Panc1 (cell line): Measurements from ENCODE around the gene ITGB1. TPM values are rescaled to one million over a fixed set of nuclear protein-coding genes. Genes with fewer than 3 reads are reported as not detected.

Experiments used
- ATAC-seq: fragments of 200-7000 bp; cut with Tn5 transposase; 2 replicates; pipeline ENCODE4 v1.9.1; 2020; ENCODE audit warnings: mild to moderate bottlenecking, moderate library complexity
- BruUV-seq: library from RNA; stranded (reverse); fragments of 400-500 nt; replicated peaks from 2 replicates; lab custom pipeline; 2021; lab: Mats Ljungman, UMichigan
- CTCF ChIA-PET: fragments of 300-600 bp; sonication (Branson Sonifier 250); formaldehyde crosslinking; loops from one replicate; lab custom pipeline; 2022; ENCODE audit warnings: antibody characterized with exemption; lab: Charles Lee
- POLR2A ChIA-PET: fragments of 300-600 bp; sonication (Branson Sonifier 250); formaldehyde crosslinking; loops from one replicate; lab custom pipeline; 2022; ENCODE audit warnings: antibody characterized with exemption; lab: Charles Lee
- DNase-seq: peaks from one replicate; pipeline ENCODE4 v3.0.0-alpha.2; 2010; ENCODE audit warnings: low read depth, low spot score
- H3K27ac ChIP-seq: 2 replicates; pipeline ENCODE4 v1.5.1; 2011; ENCODE audit warnings: mild to moderate bottlenecking, low read length, inconsistent platforms
- H3K27me3 ChIP-seq: fragments of 200-500 bp; sonication (Bioruptor generic); 2 replicates; pipeline ENCODE4 v1.6.0; 2014; ENCODE audit warnings: low read length, inconsistent platforms; ENCODE audit not compliant: control insufficient read depth, insufficient read depth
- H3K36me3 ChIP-seq: fragments of 200-500 bp; sonication (Bioruptor generic); 2 replicates; pipeline ENCODE4 v1.5.1; 2014; ENCODE audit warnings: inconsistent platforms, mild to moderate bottlenecking, low read length, moderate library complexity; ENCODE audit not compliant: control insufficient read depth, insufficient read depth
- H3K4me1 ChIP-seq: 2 replicates; pipeline ENCODE4 v1.5.1; 2011; ENCODE audit warnings: inconsistent platforms, mild to moderate bottlenecking, low read length, moderate library complexity; ENCODE audit not compliant: control insufficient read depth, insufficient read depth
- H3K4me3 ChIP-seq, 2 experiments: 2 replicates each; pipeline ENCODE4 v1.5.1; 2011 to 2012; ENCODE audit warnings: low read depth in 2 of 2, low read length in 2 of 2, mild to moderate bottlenecking in 2 of 2, inconsistent platforms in 1 of 2, moderate library complexity in 1 of 2
- H3K9me3 ChIP-seq: fragments of 200-500 bp; sonication (Bioruptor generic); 2 replicates; pipeline ENCODE4 v1.5.1; 2014; ENCODE audit warnings: low read depth, mild to moderate bottlenecking, inconsistent platforms, low read length, moderate library complexity; ENCODE audit not compliant: control insufficient read depth, insufficient read depth
- CTCF ChIP-seq: fragments of 450-650 bp; IDR thresholded peaks from 2 replicates; pipeline ENCODE4 v1.5.1; 2017; ENCODE audit warnings: mild to moderate bottlenecking
- POLR2AphosphoS5 ChIP-seq: IDR thresholded peaks from 2 replicates; pipeline ENCODE4 v1.6.1; 2012; ENCODE audit warnings: mild to moderate bottlenecking, low read depth, low read length, moderate library complexity
- REST ChIP-seq, 2 experiments: IDR thresholded peaks; 2 replicates each; pipeline ENCODE4 v1.6.1; 2011 to 2012; ENCODE audit warnings: low read depth in 2 of 2, control low read depth in 1 of 2, low read length in 1 of 2, mild to moderate bottlenecking in 1 of 2, moderate library complexity in 1 of 2; ENCODE audit not compliant: insufficient read depth in 1 of 2
- SIN3A ChIP-seq: IDR thresholded peaks from 2 replicates; pipeline ENCODE4 v1.6.1; 2012; ENCODE audit warnings: low read depth, mild to moderate bottlenecking, low read length, moderate library complexity, borderline replicate concordance; ENCODE audit not compliant: insufficient read depth
- TCF7L2 ChIP-seq: IDR thresholded peaks from 2 replicates; pipeline ENCODE4 v1.6.1; 2011; ENCODE audit warnings: mild to moderate bottlenecking, low read depth, low read length, inconsistent platforms
- in situ Hi-C: cut with HindIII; loops from 2 replicates; pipeline ENCODE4 v1.10.0; 2016; ENCODE audit warnings: low sequenced_read_pairs, low pct_unique_long_range_greater_than_20kb
- intact Hi-C: fragments of 100-400 bp; cut with micrococcal nuclease; formaldehyde crosslinking; loops from one replicate; pipeline ENCODE4 v1.10.0; 2022; ENCODE audit not compliant: unreplicated experiment
- total RNA-seq: library from RNA; stranded (reverse); gene quantifications from one replicate; pipeline ENCODE4 v1.2.1, GENCODE V29; 2021; ENCODE audit not compliant: unreplicated experiment

ITGB1 gene
- total RNA-seq, 1 experiment from 2014 or later, result 803 TPM

- ChIA-PET POLR2A (no interaction called here), CTCF (no interaction called here)
- DNase-seq (no peak), ATAC-seq (no peak)
- in situ Hi-C loops (no loop called here), intact Hi-C loops (no loop called here)
- no peaks in the 10 kb centered on the region for H3K36me3 ChIP-seq
- H3K4me1 ChIP-seq, result 0 out of 2 replicates have a peak, but pooled peaks cover 2% of the 10 kb centered on the region
- no peaks in the 10 kb centered on the region for H3K9me3 ChIP-seq
- BruUV-seq, result no TSS peak
- no peak overlapping the region for H3K27ac ChIP-seq
- H3K27me3 ChIP-seq, result no peaks in the 10 kb centered on the region
- H3K4me3 ChIP-seq, result no peak overlapping the region
- TF ChIP-seq REST (IDR thresholded peaks at IDR 0.05; ENCODE audit: insufficient read depth in 1 of 2, low read depth in 2 of 2, low read length in 1 of 2), result no peak
- TF ChIP-seq SIN3A, result no peak
- no peak for TF ChIP-seq TCF7L2
- TF ChIP-seq CTCF, result no peak
- no peak for TF ChIP-seq POLR2AphosphoS5
These were observed 106.7 kb downstream of the ITGB1 start for GRCh38 chr10:32851301-32851700.
